Lung (tissue), 12 donors: ENCODE results near the gene GORASP1. TPM values are rescaled to one million over a fixed set of nuclear protein-coding genes. Genes with fewer than 3 reads are reported as not detected.

Source experiments
- ATAC-seq: fragments of 200-7000 bp; cut with Tn5 transposase; one replicate; pipeline ENCODE4 v1.9.1; 2020; ENCODE audit warnings: moderate number of reproducible peaks; ENCODE audit not compliant: insufficient read depth, low FRiP score
- DNase-seq, 3 donors: peaks; one replicate each; pipeline ENCODE4 v3.0.0-alpha.2; 2013 to 2017
- H3K27ac ChIP-seq, 2 donors: one replicate each; pipeline ENCODE4 v1.5.1; 2013; ENCODE audit warnings: mild to moderate bottlenecking in 2 of 2, moderate library complexity in 2 of 2, control low read depth in 1 of 2, inconsistent platforms in 1 of 2, low read depth in 1 of 2, low read length in 1 of 2
- H3K27me3 ChIP-seq, 3 donors: one replicate each; pipeline ENCODE4 v1.5.1; 2013; ENCODE audit warnings: low read length in 2 of 3; ENCODE audit not compliant: control insufficient read depth in 3 of 3, insufficient read depth in 3 of 3
- H3K36me3 ChIP-seq, 4 donors: one replicate each; pipeline ENCODE4 v1.5.1; 2013; ENCODE audit warnings: low read length in 4 of 4, mild to moderate bottlenecking in 1 of 4, moderate library complexity in 1 of 4; ENCODE audit not compliant: control insufficient read depth in 4 of 4, insufficient read depth in 4 of 4
- H3K4me1 ChIP-seq, 5 donors: one replicate each; pipeline ENCODE4 v1.5.1; 2013; ENCODE audit warnings: low read length in 5 of 5, mild to moderate bottlenecking in 2 of 5, moderate library complexity in 1 of 5; ENCODE audit not compliant: control insufficient read depth in 5 of 5, insufficient read depth in 5 of 5
- H3K4me3 ChIP-seq: one replicate; pipeline ENCODE4 v1.5.1; 2013; ENCODE audit warnings: mild to moderate bottlenecking, control low read depth, moderate library complexity
- H3K9ac ChIP-seq, 2 donors: one replicate each; pipeline ENCODE4 v1.5.1; 2013; ENCODE audit warnings: low read length in 2 of 2, control low read depth in 1 of 2; ENCODE audit not compliant: insufficient read depth in 1 of 2
- H3K9me3 ChIP-seq, 4 donors: one replicate each; pipeline ENCODE4 v1.5.1; 2013; ENCODE audit warnings: low read length in 3 of 4, mild to moderate bottlenecking in 1 of 4, moderate library complexity in 1 of 4; ENCODE audit not compliant: control insufficient read depth in 4 of 4, insufficient read depth in 3 of 4
- CTCF ChIP-seq: IDR thresholded peaks from 2 replicates; pipeline ENCODE4 v1.5.1; 2012; ENCODE audit warnings: mild to moderate bottlenecking; ENCODE audit errors: control extremely low read depth, extremely low read depth
- WGBS, 2 donors: extraction: QIAGEN DNeasy Blood & Tissue Kit; methylation state at CpG; one replicate each; pipeline ENCODE4 v1.1.7; 2013; 5-methylcytosine and 5-hydroxymethylcytosine counted together
- polyA plus RNA-seq, 2 donors: library from polyadenylated mRNA; stranded (reverse); fragments of 200-250 nt; gene quantifications; one replicate each; pipeline ENCODE4 v1.2.1, GENCODE V29; 2013
- total RNA-seq, 2 donors: library from RNA; depleted of rRNA in 1 of 2; stranded (reverse); fragments of >200 nt in 1 of 2; gene quantifications; one replicate each; pipeline ENCODE4 v1.2.1, GENCODE V29; 2014 to 2021
- donor health status: control.
- donor health status: control.
- donor health status: Bipolar disorder and iron deficiency.
- donor health status: healthy.
- donor health status: DM: yes; HTN: yes; CAD: no.

The GORASP1 gene
- total and polyA plus RNA-seq, 4 donors, result 28.7 to 71.1 (median 48.5) TPM

- DNase-seq (no peak), ATAC-seq (no peak)
- Histone ChIP-seq H3K36me3 (peaks cover 0 to 6% (median 1%) of the 10 kb centered on the region in 4 donors), H3K9me3 (no peaks in the 10 kb centered on the region), H3K4me3 (no peak overlapping the region), H3K9ac (no peak overlapping the region), H3K27ac (peak overlapping the region in 1 of 2 donors; percentile 71), H3K4me1 (peaks cover 0 to 44% (median 0%) of the 10 kb centered on the region in 5 donors), H3K27me3 (no peaks in the 10 kb centered on the region)
- WGBS, 2 donors, result 67 to 80% methylated on average over 11 of the region's 11 CpGs
- TF ChIP-seq CTCF, result no peak
Measured at GRCh38 chr3:39132096-39133092, 25.0 kb upstream of the GORASP1 start.

- ATAC-seq (no peak), DNase-seq (no peak)
- 75 to 91% methylated on average over 3 of the region's 3 CpGs for WGBS, 2 donors
Measured at GRCh38 chr3:39130693-39131265, 23.4 kb upstream of the GORASP1 start.

DNA sequence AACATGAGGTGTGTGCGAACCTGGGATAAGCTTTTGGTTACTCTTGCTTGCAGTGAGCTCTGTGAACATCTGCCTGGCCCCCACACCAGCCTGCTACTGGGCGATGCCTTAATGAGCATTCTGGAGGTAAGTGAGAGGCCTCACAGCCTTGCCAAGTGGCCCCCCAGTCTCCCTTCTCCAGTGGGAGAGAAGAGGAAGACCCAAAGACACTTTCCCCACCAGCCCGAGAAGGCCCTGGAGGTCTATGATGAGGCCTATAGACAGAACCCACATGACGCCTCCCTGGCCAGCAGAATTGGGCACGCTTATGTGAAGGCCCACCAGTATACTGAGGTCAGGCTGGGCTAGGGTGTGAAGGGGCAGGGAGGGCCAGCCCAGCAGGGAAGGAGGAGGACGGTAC, 22.6 kb upstream of the GORASP1 start:
- H3K27me3 ChIP-seq, result no peaks in the 10 kb centered on the region
- DNase-seq (no peak), ATAC-seq (no peak)
- no peaks in the 10 kb centered on the region for H3K9me3 ChIP-seq
- H3K9ac ChIP-seq, result no peak overlapping the region
- whole genome bisulfite sequencing, 2 donors, result 93 to 98% methylated on average over 6 of the region's 6 CpGs
- no peak overlapping the region for H3K27ac ChIP-seq
- peaks cover 0 to 2% (median 0%) of the 10 kb centered on the region in 4 donors for H3K36me3 ChIP-seq
- H3K4me3 ChIP-seq, result no peak overlapping the region
- peaks cover 0 to 32% (median 0%) of the 10 kb centered on the region in 5 donors for H3K4me1 ChIP-seq
- no peak for TF ChIP-seq CTCF

More at GRCh38 chr3:39130693-39131265, 23.4 kb upstream of the GORASP1 start:
- H3K9ac ChIP-seq, result no peak overlapping the region
- H3K27me3 ChIP-seq, result no peaks in the 10 kb centered on the region
- no peak for TF ChIP-seq CTCF
- H3K4me1 ChIP-seq, result peaks cover 0 to 35% (median 0%) of the 10 kb centered on the region in 5 donors
- no peaks in the 10 kb centered on the region for H3K9me3 ChIP-seq
- peaks cover 0 to 2% (median 0%) of the 10 kb centered on the region in 4 donors for H3K36me3 ChIP-seq
- no peak overlapping the region for H3K4me3 ChIP-seq
- H3K27ac ChIP-seq, result no peak overlapping the region
